GM21360 (cell line): ENCODE measurements around the gene WARS2.

Source experiments
- ATAC-seq: cut with Tn5 transposase; IDR thresholded peaks from one replicate; pipeline ENCODE4 v1.9.1; 2021; ENCODE audit warnings: mild to moderate bottlenecking, moderate library complexity; ENCODE audit not compliant: unreplicated experiment

The WARS2 gene

GRCh38 chr1:119086830-119087229 is 53.6 kb downstream of the WARS2 start:
- ATAC-seq: no peak

GRCh38 chr1:119084798-119085197 is 55.7 kb downstream of the WARS2 start:
- ATAC-seq: no peak

GRCh38 chr1:119083980-119084379 is 56.5 kb downstream of the WARS2 start:
- no peak for ATAC-seq

GRCh38 chr1:119083479-119083878 is 57.0 kb downstream of the WARS2 start:
- ATAC-seq: no peak

- ATAC-seq: no peak
Observed at GRCh38 chr1:119081700-119082099, 58.8 kb downstream of the WARS2 start.

- no peak for ATAC-seq
Observed at GRCh38 chr1:119081267-119081666, 59.2 kb downstream of the WARS2 start.

- ATAC-seq: no peak
Observed at GRCh38 chr1:119080586-119080985, 59.9 kb downstream of the WARS2 start.

GRCh38 chr1:119079881-119080280 is 60.6 kb downstream of the WARS2 start:
- no peak for ATAC-seq

GRCh38 chr1:119075614-119076013 is 64.8 kb downstream of the WARS2 start:
- no peak for ATAC-seq

GRCh38 chr1:119071321-119071720 is 69.1 kb downstream of the WARS2 start:
- ATAC-seq: no peak

GRCh38 chr1:119069682-119070081 is 70.8 kb downstream of the WARS2 start:
- no peak for ATAC-seq

- ATAC-seq: no peak
Observed at GRCh38 chr1:119068427-119068826, 72.0 kb downstream of the WARS2 start.

- no peak for ATAC-seq
Observed at GRCh38 chr1:119061700-119062099, 78.8 kb downstream of the WARS2 start.

- ATAC-seq: no peak
Observed at GRCh38 chr1:119055568-119055967, 84.9 kb downstream of the WARS2 start.

GRCh38 chr1:119053917-119054316 is 86.5 kb downstream of the WARS2 start:
- ATAC-seq: no peak

- no peak for ATAC-seq
Observed at GRCh38 chr1:119052267-119052666, 88.2 kb downstream of the WARS2 start.

- no peak for ATAC-seq
Observed at GRCh38 chr1:119048624-119049404, 91.6 kb downstream of the WARS2 start.

GRCh38 chr1:119046785-119047438 is 93.5 kb downstream of the WARS2 start:
- ATAC-seq: no peak

GRCh38 chr1:119046429-119046784 is 94.0 kb downstream of the WARS2 start:
- ATAC-seq: no peak

GRCh38 chr1:119045096-119045746 is 95.2 kb downstream of the WARS2 start:
- no peak for ATAC-seq

- no peak for ATAC-seq
Observed at GRCh38 chr1:119040906-119041305, 99.5 kb downstream of the WARS2 start.

GRCh38 chr1:119040489-119040888 is 100.0 kb downstream of the WARS2 start:
- ATAC-seq: no peak
